Measurements from ENCODE around the gene ZNF282. TPM values are rescaled to one million over a fixed set of nuclear protein-coding genes. Genes with fewer than 3 reads are reported as not detected.
A peak's percentile ranks its signal among the peaks of the same experiment; 100 is the strongest.

Gene ZNF282
- total and polyA plus RNA-seq, 9 of the 15 experiments (the other 6 are each of a cell fraction or from before 2014, with no cell fraction given): 0.76 to 58.6 (median 17.4) TPM

GRCh38 chr7:149238051-149238450 is 42.7 kb downstream of the ZNF282 start:
- H4K20me1 ChIP-seq (replicated peaks; ENCODE audit: control insufficient read depth, insufficient read depth, low read length): peaks cover 4% of the 10 kb centered on the region; the same call in 1 of the 2 replicates
- 24% methylated on average over 3 of the region's 3 CpGs for WGBS (ENCODE audit: insufficient coverage, low coverage, missing lambda C conversion rate)
- H3K27ac ChIP-seq (ENCODE audit: extremely low read depth, low read depth, low read length): no peak overlapping the region
- H3K4me3 ChIP-seq: no peak overlapping the region
- CTCF ChIA-PET (ENCODE audit: low intra/inter-chr PET ratio): no interaction called here
- no TSS peak for BruUV-seq (replicated peaks)
- in situ Hi-C loops (cut with MboI) (no loop called here), intact Hi-C loops (cut with micrococcal nuclease) (no loop called here)
- ATAC-seq (no peak), FAIRE-seq (no peak), DNase-seq (ENCODE audit: extremely low read depth in 1 of 4, low spot score in 3 of 4) (no peak)
- no peaks in the 10 kb centered on the region for H3K9me1 ChIP-seq (ENCODE audit: control insufficient read depth, insufficient read depth, low read length)
- H3K9me3 ChIP-seq (replicated peaks; ENCODE audit: control insufficient read depth, insufficient read depth, low read depth, low read length): no peaks in the 10 kb centered on the region
- peaks cover 23% of the 10 kb centered on the region for H3K79me2 ChIP-seq (ENCODE audit: control insufficient read depth, insufficient read depth, low read length)
- H3K36me3 ChIP-seq (ENCODE audit: control insufficient read depth, insufficient read depth, low read length): 0 out of 3 replicates have a peak, but pooled peaks cover 3% of the 10 kb centered on the region
- H3K9ac ChIP-seq (ENCODE audit: insufficient read depth in 1 of 2, low read depth in 2 of 2, low read length in 2 of 2): no peak overlapping the region
- H2AFZ ChIP-seq (ENCODE audit: low read depth, low read length): 0 out of 2 replicates have a peak overlapping the region, but pooled peaks have one; percentile 1
- H3K27me3 ChIP-seq (ENCODE audit: control insufficient read depth in 2 of 2, insufficient read depth in 2 of 2, low read length in 2 of 2): no peaks in the 10 kb centered on the region
- H3K4me2 ChIP-seq (ENCODE audit: insufficient read depth, low read length): no peak overlapping the region
- POLR2A ChIA-PET: no interaction called here
- H3K4me1 ChIP-seq (replicated peaks in 1 of 2; ENCODE audit: control insufficient read depth in 2 of 2, insufficient read depth in 2 of 2, low read length in 2 of 2): peaks cover 7 to 12% of the 10 kb centered on the region in 2 experiments
- TF ChIP-seq RBM15 (IDR thresholded peaks at IDR 0.05; ENCODE audit: insufficient read depth, low read length) (no peak), RNF2 (IDR thresholded peaks at IDR 0.05) (no peak), ZBTB17 (CRISPR knock-in tag; IDR thresholded peaks at IDR 0.05) (no peak), CBFA2T3 (IDR thresholded peaks at IDR 0.05) (no peak), ZNF398 (CRISPR knock-in tag; IDR thresholded peaks at IDR 0.05) (no peak), MXD1 (CRISPR knock-in tag; IDR thresholded peaks at IDR 0.05; ENCODE audit: borderline replicate concordance, poor library complexity, severe bottlenecking) (no peak), ZNF592 (IDR thresholded peaks at IDR 0.05) (no peak), DDX20 (tag; IDR thresholded peaks at IDR 0.05; ENCODE audit: low read depth) (no peak), KDM1A (IDR thresholded peaks at IDR 0.05) (no peak)
